MM.1S (cell line): ENCODE results near the gene IQCF5.

Experiments used
- DNase-seq: peaks from one replicate; pipeline ENCODE4 v3.0.0-alpha.2; 2015
- H2AFZ ChIP-seq: fragments of 300-600 bp; sonication (generic); 2 replicates; pipeline ENCODE4 v1.6.0; 2016; ENCODE audit warnings: antibody characterized with exemption, low read length
- H3F3A ChIP-seq: fragments of 300-600 bp; sonication (generic); 2 replicates; pipeline ENCODE4 v1.6.1; 2016; ENCODE audit warnings: mild to moderate bottlenecking, antibody characterized with exemption, low read length, moderate library complexity, mixed read lengths; ENCODE audit not compliant: insufficient read depth
- H3K27ac ChIP-seq: fragments of 300-600 bp; sonication (generic); 2 replicates; pipeline ENCODE4 v1.5.1; 2016; ENCODE audit warnings: mild to moderate bottlenecking, low read length
- H3K27me3 ChIP-seq: fragments of 300-600 bp; sonication (generic); replicated peaks from 2 replicates; pipeline ENCODE4 v1.6.0; 2016; ENCODE audit warnings: low read length; ENCODE audit not compliant: insufficient read depth
- H3K36me3 ChIP-seq: fragments of 300-600 bp; sonication (generic); replicated peaks from 2 replicates; pipeline ENCODE4 v1.6.1; 2016; ENCODE audit warnings: mild to moderate bottlenecking, low read length, mixed read lengths; ENCODE audit not compliant: insufficient read depth
- H3K4me1 ChIP-seq: fragments of 300-600 bp; sonication (generic); 2 replicates; pipeline ENCODE4 v1.6.1; 2016; ENCODE audit warnings: low read length, mixed read lengths
- H3K4me2 ChIP-seq: fragments of 300-600 bp; sonication (generic); 2 replicates; pipeline ENCODE4 v1.6.0; 2016; ENCODE audit warnings: low read depth, low read length
- H3K4me3 ChIP-seq: fragments of 300-600 bp; sonication (generic); 2 replicates; pipeline ENCODE4 v1.5.1; 2016; ENCODE audit warnings: low read length, mixed read lengths
- H3K79me2 ChIP-seq: fragments of 300-600 bp; sonication (generic); 2 replicates; pipeline ENCODE4 v1.6.1; 2016; ENCODE audit warnings: mixed run types, low read length, mixed read lengths
- H3K9ac ChIP-seq: fragments of 300-600 bp; sonication (generic); 2 replicates; pipeline ENCODE4 v1.6.1; 2016; ENCODE audit warnings: low read length, mixed read lengths
- H3K9me2 ChIP-seq: fragments of 300-600 bp; sonication (generic); replicated peaks from 2 replicates; pipeline ENCODE4 v1.6.1; 2016; ENCODE audit warnings: mild to moderate bottlenecking, low read length, mixed read lengths; ENCODE audit not compliant: insufficient read depth
- H3K9me3 ChIP-seq: fragments of 300-600 bp; sonication (generic); replicated peaks from 2 replicates; pipeline ENCODE4 v1.6.1; 2016; ENCODE audit warnings: mild to moderate bottlenecking, low read length, mixed read lengths; ENCODE audit not compliant: insufficient read depth
- H4K20me1 ChIP-seq: fragments of 300-600 bp; sonication (generic); 2 replicates; pipeline ENCODE4 v1.6.1; 2016; ENCODE audit warnings: mild to moderate bottlenecking, low read length, moderate library complexity, mixed read lengths; ENCODE audit not compliant: insufficient read depth
- EZH2 ChIP-seq: fragments of 300-600 bp; sonication (generic); optimal IDR thresholded peaks from 2 replicates; pipeline ENCODE3; 2017; ENCODE audit warnings: low read depth, mild to moderate bottlenecking, antibody characterized with exemption, low read length, mixed read lengths
- EZH2phosphoT487 ChIP-seq: fragments of 300-600 bp; sonication (generic); IDR thresholded peaks from 2 replicates; pipeline ENCODE4 v1.6.1; 2018; ENCODE audit warnings: antibody characterized with exemption, low read length
- TF ChIP-seq, protein P1 (sequence below): fragments of 300-600 bp; sonication (generic); IDR thresholded peaks from 2 replicates; pipeline ENCODE4 v1.5.1; 2016; ENCODE audit warnings: antibody characterized with exemption, low read length, mixed read lengths

The IQCF5 gene

GRCh38 chr3:51894391-51894790, 19.0 kb upstream of the IQCF5 start:
- DNase-seq: no peak
- no peak overlapping the region for H2AFZ ChIP-seq
- H3K27ac ChIP-seq: no peak overlapping the region
- H3K4me1 ChIP-seq: no peaks in the 10 kb centered on the region
- H3K79me2 ChIP-seq: no peaks in the 10 kb centered on the region
- no peaks in the 10 kb centered on the region for H3K9me3 ChIP-seq
- no peak overlapping the region for H3K4me2 ChIP-seq
- no peak for TF ChIP-seq EZH2phosphoT487
- TF ChIP-seq EZH2: no peak
- TF ChIP-seq, protein P1, sequence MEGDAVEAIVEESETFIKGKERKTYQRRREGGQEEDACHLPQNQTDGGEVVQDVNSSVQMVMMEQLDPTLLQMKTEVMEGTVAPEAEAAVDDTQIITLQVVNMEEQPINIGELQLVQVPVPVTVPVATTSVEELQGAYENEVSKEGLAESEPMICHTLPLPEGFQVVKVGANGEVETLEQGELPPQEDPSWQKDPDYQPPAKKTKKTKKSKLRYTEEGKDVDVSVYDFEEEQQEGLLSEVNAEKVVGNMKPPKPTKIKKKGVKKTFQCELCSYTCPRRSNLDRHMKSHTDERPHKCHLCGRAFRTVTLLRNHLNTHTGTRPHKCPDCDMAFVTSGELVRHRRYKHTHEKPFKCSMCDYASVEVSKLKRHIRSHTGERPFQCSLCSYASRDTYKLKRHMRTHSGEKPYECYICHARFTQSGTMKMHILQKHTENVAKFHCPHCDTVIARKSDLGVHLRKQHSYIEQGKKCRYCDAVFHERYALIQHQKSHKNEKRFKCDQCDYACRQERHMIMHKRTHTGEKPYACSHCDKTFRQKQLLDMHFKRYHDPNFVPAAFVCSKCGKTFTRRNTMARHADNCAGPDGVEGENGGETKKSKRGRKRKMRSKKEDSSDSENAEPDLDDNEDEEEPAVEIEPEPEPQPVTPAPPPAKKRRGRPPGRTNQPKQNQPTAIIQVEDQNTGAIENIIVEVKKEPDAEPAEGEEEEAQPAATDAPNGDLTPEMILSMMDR: no peak
- H3K4me3 ChIP-seq: no peak overlapping the region
- no peaks in the 10 kb centered on the region for H3F3A ChIP-seq
- no peaks in the 10 kb centered on the region for H4K20me1 ChIP-seq
- H3K36me3 ChIP-seq: no peaks in the 10 kb centered on the region
- H3K9ac ChIP-seq: no peak overlapping the region
- no peaks in the 10 kb centered on the region for H3K27me3 ChIP-seq
- no peaks in the 10 kb centered on the region for H3K9me2 ChIP-seq

DNA sequence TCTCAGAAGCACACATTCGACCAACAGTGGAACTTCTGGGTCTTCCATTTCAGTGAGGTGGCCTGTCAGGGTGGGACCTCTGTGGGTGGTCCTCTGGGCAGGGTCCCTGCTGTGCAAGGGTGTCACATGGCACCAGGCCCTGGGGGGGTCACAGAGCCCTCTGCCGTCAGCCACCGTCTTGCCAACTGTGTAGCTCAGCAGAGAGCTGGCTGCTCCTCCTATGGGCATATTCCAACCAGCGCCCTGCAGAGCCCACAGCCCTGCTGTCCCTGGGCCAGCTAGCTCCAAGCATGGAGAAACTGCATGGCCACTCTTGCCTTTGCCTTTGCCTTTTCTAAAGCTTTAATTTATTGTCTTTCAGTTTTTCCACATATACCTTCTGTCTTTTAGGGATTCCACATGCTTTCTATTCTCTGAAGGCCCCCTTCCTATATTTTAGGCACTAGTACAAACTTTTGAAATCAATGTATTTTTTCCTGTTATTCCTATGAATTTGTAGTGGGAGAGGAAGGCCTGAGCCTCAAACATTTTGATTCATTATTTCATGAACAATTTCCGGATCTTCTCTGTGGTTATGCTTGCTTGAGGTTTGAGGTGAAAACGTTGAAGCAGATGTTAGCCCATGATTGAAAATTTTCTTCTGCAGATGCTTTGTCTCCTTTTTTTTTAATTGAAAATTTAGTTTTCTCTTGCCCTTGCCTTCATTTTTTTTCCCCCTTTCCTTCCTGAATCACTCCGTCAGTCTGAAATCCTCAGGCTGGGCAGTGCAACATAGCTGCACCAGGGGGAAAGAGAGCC, 16.0 kb upstream of the IQCF5 start:
- Histone ChIP-seq H3K79me2 (no peaks in the 10 kb centered on the region), H3K36me3 (no peaks in the 10 kb centered on the region), H3F3A (no peaks in the 10 kb centered on the region), H3K27me3 (no peaks in the 10 kb centered on the region), H3K9me2 (no peaks in the 10 kb centered on the region), H3K4me2 (no peak overlapping the region), H3K9me3 (no peaks in the 10 kb centered on the region), H2AFZ (no peak overlapping the region), H3K9ac (no peak overlapping the region), H3K4me3 (no peak overlapping the region), H3K27ac (no peak overlapping the region), H4K20me1 (no peaks in the 10 kb centered on the region), H3K4me1 (no peaks in the 10 kb centered on the region)
- TF ChIP-seq EZH2 (no peak), EZH2phosphoT487 (no peak)
- TF ChIP-seq, protein P1: no peak
- no peak for DNase-seq

GRCh38 chr3:51888463-51889105, 13.2 kb upstream of the IQCF5 start:
- no peak overlapping the region for H3K27ac ChIP-seq
- no peak overlapping the region for H2AFZ ChIP-seq
- H3K4me2 ChIP-seq: no peak overlapping the region
- H3K9me3 ChIP-seq: no peaks in the 10 kb centered on the region
- no peaks in the 10 kb centered on the region for H4K20me1 ChIP-seq
- no peaks in the 10 kb centered on the region for H3K79me2 ChIP-seq
- H3K27me3 ChIP-seq: no peaks in the 10 kb centered on the region
- H3K4me3 ChIP-seq: no peak overlapping the region
- H3K9me2 ChIP-seq: no peaks in the 10 kb centered on the region
- no peaks in the 10 kb centered on the region for H3K4me1 ChIP-seq
- H3K9ac ChIP-seq: no peak overlapping the region
- no peaks in the 10 kb centered on the region for H3F3A ChIP-seq
- TF ChIP-seq EZH2phosphoT487: no peak
- TF ChIP-seq, protein P1: no peak
- no peak for TF ChIP-seq EZH2
- H3K36me3 ChIP-seq: no peaks in the 10 kb centered on the region
- no peak for DNase-seq
